GM19455 (cell line): ENCODE data around the gene AK3.
A peak's percentile ranks its signal among the peaks of the same experiment; 100 is the strongest.

ENCODE experiments used
- ATAC-seq: cut with Tn5 transposase; IDR thresholded peaks from one replicate; pipeline ENCODE4 v1.9.1; 2021; ENCODE audit not compliant: unreplicated experiment

Gene AK3

GRCh38 chr9:4709380-4709779, 31.6 kb downstream of the AK3 start:
- ATAC-seq: no peak

- ATAC-seq: no peak
Observed at GRCh38 chr9:4706971-4707622, 33.9 kb downstream of the AK3 start.

GRCh38 chr9:4706021-4706420, 35.0 kb downstream of the AK3 start:
- ATAC-seq: no peak

- ATAC-seq: no peak
Observed at GRCh38 chr9:4704129-4704528, 36.9 kb downstream of the AK3 start.

- no peak for ATAC-seq
Observed at GRCh38 chr9:4701526-4701925, 39.5 kb downstream of the AK3 start.

GRCh38 chr9:4700932-4701331, 40.1 kb downstream of the AK3 start:
- ATAC-seq: no peak

GRCh38 chr9:4700091-4700490, 40.9 kb downstream of the AK3 start:
- ATAC-seq: no peak

- ATAC-seq: no peak
Observed at GRCh38 chr9:4691795-4692194, 49.2 kb downstream of the AK3 start.

- ATAC-seq: no peak
Observed at GRCh38 chr9:4690144-4690543, 50.9 kb downstream of the AK3 start.

- ATAC-seq: no peak
Observed at GRCh38 chr9:4689687-4690104, 51.3 kb downstream of the AK3 start.

- no peak for ATAC-seq
Observed at GRCh38 chr9:4689021-4689420, 52.0 kb downstream of the AK3 start.

- no peak for ATAC-seq
Observed at GRCh38 chr9:4686584-4686983, 54.4 kb downstream of the AK3 start.

GRCh38 chr9:4686112-4686511, 54.9 kb downstream of the AK3 start:
- no peak for ATAC-seq

GRCh38 chr9:4684820-4685219, 56.2 kb downstream of the AK3 start:
- no peak for ATAC-seq

- no peak for ATAC-seq
Observed at GRCh38 chr9:4680750-4681149, 60.3 kb downstream of the AK3 start.

- ATAC-seq: no peak
Observed at GRCh38 chr9:4680173-4680525, 60.9 kb downstream of the AK3 start.

GRCh38 chr9:4679268-4680172, 61.5 kb downstream of the AK3 start, which contains the start of gene CDC37L1:
TSS of gene CDC37L1 (plus strand) at chr9:4679569. CDS start at chr9:4679768, 199 bp downstream.
- ATAC-seq: peak; percentile 98

GRCh38 chr9:4678679-4679267, 62.2 kb downstream of the AK3 start:
- ATAC-seq: peak; percentile 13

- no peak for ATAC-seq
Observed at GRCh38 chr9:4677392-4677791, 63.6 kb downstream of the AK3 start.

- no peak for ATAC-seq
Observed at GRCh38 chr9:4674783-4675182, 66.2 kb downstream of the AK3 start.

- no peak for ATAC-seq
Observed at GRCh38 chr9:4671737-4672136, 69.3 kb downstream of the AK3 start.

GRCh38 chr9:4670591-4670990, 70.4 kb downstream of the AK3 start:
- no peak for ATAC-seq
